HFFc6 (cell line): Measurements from ENCODE around the gene C2orf92. TPM values are rescaled to one million over a fixed set of nuclear protein-coding genes. Genes with fewer than 3 reads are reported as not detected.

Source experiments
- DNase-seq: peaks from one replicate; pipeline ENCODE4 v3.0.0-alpha.2; 2018
- H3K27ac Mint-ChIP-seq: 2 replicates; pipeline ENCODE4 v1.8.0; 2020; ENCODE audit warnings: mild to moderate bottlenecking, mixed read lengths
- H3K27me3 Mint-ChIP-seq: 2 replicates; pipeline ENCODE4 v1.8.0; 2021; ENCODE audit warnings: mild to moderate bottlenecking, moderate library complexity, mixed read lengths; ENCODE audit not compliant: insufficient read depth
- H3K36me3 Mint-ChIP-seq: 2 replicates; pipeline ENCODE4 v1.8.0; 2021; ENCODE audit warnings: low read depth, mixed read lengths
- H3K4me1 Mint-ChIP-seq: 2 replicates; pipeline ENCODE4 v1.8.0; 2020; ENCODE audit warnings: low read depth, mixed read lengths
- H3K4me3 Mint-ChIP-seq: 2 replicates; pipeline ENCODE4 v1.8.0; 2020; ENCODE audit warnings: mild to moderate bottlenecking, moderate library complexity, mixed read lengths
- H3K9me3 Mint-ChIP-seq: 2 replicates; pipeline ENCODE4 v1.8.0; 2020; ENCODE audit warnings: mild to moderate bottlenecking, mixed read lengths
- total RNA-seq, 6 experiments: library from RNA; stranded (reverse); fragmentation: NEBNext Ultra II Directional; extraction: Animal tissue kit (Norgen Biotek cat#: 25700); gene quantifications; 2 replicates in 1 of 6; 3 replicates in 5 of 6; pipeline ENCODE4 v1.2.3, GENCODE V29; 2021
- TF ChIP-seq, protein P1 (sequence below): fragments of 200-600 bp; sonication (generic); IDR thresholded peaks from 2 replicates; pipeline ENCODE4 v1.5.0; 2021; ENCODE audit warnings: antibody characterized with exemption, mild to moderate bottlenecking

C2orf92 gene
- total RNA-seq, 6 experiments from 2014 or later, result 0.88 to 2.6 (median 1.2) TPM

DNA sequence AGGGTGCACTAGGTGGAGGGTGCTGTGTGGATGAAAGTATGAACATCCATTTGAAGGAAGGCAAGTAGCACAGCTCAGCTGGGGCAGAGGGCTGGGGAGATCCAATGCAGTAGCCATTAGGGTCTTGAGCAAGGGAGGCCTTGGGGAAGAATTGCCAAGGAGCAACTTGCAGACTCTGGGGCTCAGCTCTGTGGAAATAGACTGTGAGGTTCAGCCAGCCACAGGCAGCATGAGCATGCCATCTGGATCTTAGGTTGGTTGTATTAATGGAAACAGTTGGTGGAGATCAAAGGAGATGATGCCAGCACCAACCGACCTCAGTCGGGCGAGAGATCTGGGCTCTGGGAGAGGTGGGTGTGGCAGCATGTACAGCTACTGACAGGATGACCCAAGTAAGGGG lies 49.4 kb downstream of the C2orf92 start:
- TF ChIP-seq, protein P1, sequence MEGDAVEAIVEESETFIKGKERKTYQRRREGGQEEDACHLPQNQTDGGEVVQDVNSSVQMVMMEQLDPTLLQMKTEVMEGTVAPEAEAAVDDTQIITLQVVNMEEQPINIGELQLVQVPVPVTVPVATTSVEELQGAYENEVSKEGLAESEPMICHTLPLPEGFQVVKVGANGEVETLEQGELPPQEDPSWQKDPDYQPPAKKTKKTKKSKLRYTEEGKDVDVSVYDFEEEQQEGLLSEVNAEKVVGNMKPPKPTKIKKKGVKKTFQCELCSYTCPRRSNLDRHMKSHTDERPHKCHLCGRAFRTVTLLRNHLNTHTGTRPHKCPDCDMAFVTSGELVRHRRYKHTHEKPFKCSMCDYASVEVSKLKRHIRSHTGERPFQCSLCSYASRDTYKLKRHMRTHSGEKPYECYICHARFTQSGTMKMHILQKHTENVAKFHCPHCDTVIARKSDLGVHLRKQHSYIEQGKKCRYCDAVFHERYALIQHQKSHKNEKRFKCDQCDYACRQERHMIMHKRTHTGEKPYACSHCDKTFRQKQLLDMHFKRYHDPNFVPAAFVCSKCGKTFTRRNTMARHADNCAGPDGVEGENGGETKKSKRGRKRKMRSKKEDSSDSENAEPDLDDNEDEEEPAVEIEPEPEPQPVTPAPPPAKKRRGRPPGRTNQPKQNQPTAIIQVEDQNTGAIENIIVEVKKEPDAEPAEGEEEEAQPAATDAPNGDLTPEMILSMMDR, result no peak
- Mint-ChIP-seq H3K9me3 (no peaks in the 10 kb centered on the region), H3K4me1 (no peaks in the 10 kb centered on the region), H3K27me3 (peaks cover 20% of the 10 kb centered on the region), H3K27ac (no peak overlapping the region), H3K4me3 (no peak overlapping the region), H3K36me3 (no peaks in the 10 kb centered on the region)
- DNase-seq, result no peak

DNA sequence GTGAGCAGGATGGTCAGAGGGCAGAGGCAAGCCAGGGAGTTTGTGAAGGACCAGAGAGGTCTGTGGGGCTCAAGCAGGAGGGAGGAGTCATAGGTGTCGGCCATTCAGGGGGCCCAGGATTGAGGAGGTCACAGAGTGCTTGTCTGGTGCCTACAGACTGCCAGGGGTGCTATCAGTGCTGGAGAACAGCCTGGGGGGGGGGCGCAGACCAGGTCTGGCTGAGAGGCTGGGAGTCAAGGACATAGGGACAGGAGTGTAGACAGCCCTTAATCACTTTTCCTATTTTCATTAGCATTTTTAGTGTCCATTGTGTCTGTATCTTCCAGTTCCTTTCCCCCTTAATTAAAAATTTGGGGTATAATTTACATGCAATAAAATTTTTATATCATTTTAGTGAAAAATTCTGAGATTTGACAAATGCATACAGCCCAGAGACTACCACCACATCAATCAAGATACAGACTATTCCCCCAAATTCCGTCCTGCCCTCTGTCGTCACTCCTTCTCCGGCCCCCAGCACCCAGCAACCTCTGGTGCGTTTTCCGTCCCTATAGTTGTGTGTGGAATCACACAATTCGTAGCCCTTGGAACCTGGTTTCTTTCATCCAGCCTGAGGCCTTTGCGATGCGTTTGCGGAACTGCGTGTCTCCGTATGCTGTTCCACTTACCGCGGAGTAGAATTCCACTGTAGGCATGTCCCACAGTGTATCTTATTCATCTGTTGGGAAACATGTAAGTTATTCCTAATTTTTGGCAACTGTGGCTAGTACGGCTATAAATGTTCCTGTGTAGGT lies 50.0 kb downstream of the C2orf92 start:
- Mint-ChIP-seq H3K4me3 (no peak overlapping the region), H3K36me3 (no peaks in the 10 kb centered on the region), H3K9me3 (no peaks in the 10 kb centered on the region), H3K4me1 (no peaks in the 10 kb centered on the region), H3K27me3 (peaks cover 20% of the 10 kb centered on the region), H3K27ac (no peak overlapping the region)
- TF ChIP-seq, protein P1, result no peak
- DNase-seq, result no peak

DNA sequence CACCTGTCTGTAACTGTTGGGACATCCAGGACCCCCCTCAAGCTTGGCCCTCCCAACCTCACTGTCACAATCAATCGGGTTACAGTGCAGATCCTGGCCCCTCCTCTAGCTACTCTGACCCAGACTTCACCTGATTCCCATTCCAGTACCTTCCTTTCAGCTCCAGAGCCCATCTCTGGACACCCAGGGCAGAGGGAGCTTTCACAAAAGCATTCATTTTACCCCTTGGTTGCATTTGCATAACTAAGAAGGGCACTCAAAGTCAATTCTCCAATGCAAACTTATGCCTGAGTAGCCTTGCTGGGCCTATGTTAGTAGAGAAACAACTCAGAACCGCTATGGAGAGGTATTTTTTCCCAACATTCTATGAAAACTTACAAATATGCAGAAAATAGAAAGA lies 51.2 kb downstream of the C2orf92 start:
- H3K27me3 Mint-ChIP-seq, result peaks cover 18% of the 10 kb centered on the region
- H3K27ac Mint-ChIP-seq, result no peak overlapping the region
- TF ChIP-seq, protein P1, result no peak
- no peaks in the 10 kb centered on the region for H3K4me1 Mint-ChIP-seq
- H3K36me3 Mint-ChIP-seq, result no peaks in the 10 kb centered on the region
- no peak for DNase-seq
- H3K9me3 Mint-ChIP-seq, result no peaks in the 10 kb centered on the region
- no peak overlapping the region for H3K4me3 Mint-ChIP-seq

DNA sequence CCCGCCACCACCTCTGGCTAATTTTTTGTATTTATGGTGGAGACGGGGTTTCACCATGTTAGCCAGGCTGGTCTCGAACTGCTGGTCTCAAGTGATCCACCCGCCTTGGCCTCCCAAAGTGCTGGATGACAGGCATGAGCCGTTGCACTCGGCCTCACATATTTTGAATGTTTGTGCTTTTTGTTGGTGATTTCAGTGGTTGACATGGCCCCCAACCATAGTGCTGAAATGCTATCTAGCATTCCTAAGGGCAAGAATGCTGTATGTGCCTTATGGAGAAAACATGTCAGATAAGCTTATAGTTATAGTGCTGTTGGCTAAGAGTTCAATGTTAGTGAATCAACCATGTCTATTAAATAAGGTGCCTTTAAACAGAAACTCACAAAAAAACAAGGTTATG lies 52.7 kb downstream of the C2orf92 start:
- Mint-ChIP-seq H3K9me3 (no peaks in the 10 kb centered on the region), H3K36me3 (peaks cover 4% of the 10 kb centered on the region; the same call in 1 of the 2 replicates), H3K27ac (no peak overlapping the region), H3K27me3 (peaks cover 15% of the 10 kb centered on the region), H3K4me3 (no peak overlapping the region), H3K4me1 (no peaks in the 10 kb centered on the region)
- DNase-seq, result no peak
- TF ChIP-seq, protein P1, result no peak

DNA sequence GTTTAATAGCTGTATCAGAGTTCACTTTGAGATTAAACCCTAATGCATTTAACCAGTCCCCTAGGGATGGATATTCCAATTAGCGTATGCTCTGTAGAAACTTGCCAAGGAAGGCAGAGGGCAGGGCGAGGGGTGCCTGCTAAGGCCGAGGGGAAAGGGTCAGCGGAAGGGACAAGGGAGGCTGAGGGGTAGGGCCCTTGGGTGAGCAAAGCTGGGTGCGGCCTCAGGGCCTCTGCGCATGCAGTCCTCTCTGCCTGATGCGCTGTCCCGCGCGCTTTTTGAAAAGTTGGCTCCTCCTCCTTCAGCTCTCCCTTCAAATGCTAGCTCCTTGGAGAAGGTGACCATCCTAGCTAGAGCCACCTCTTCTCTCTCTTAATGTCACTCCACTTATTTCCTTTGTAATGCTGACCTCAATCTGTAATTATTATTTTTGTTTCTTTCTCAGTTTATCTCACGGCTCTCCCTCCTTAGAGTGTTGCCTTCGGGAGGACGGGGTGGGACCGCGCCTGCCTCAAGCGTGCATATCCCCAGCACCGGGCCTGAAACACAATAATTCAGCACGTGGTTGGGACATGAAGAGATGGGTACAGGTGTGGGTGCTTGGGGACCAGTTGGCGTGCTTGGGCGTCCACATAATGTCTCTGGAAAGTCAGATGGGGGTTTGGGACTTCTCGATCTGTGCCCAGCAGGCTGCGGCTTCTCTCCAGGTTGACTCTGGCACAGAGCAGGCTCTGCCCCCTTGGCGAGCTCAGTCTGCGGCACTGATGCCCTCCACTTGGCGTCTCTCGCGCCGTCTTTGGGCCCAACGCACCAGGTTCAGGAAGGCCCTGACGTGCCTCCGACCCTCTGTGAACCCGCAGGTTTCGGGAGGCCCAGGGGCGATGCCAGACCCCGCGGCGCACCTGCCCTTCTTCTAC lies 53.9 kb downstream of the C2orf92 start:
- Mint-ChIP-seq H3K4me1 (no peaks in the 10 kb centered on the region), H3K27ac (no peak overlapping the region), H3K9me3 (0 out of 2 replicates have a peak, but pooled peaks cover 4% of the 10 kb centered on the region), H3K27me3 (peaks cover 18% of the 10 kb centered on the region), H3K36me3 (peaks cover 4% of the 10 kb centered on the region; the same call in 1 of the 2 replicates), H3K4me3 (no peak overlapping the region)
- DNase-seq, result no peak
- TF ChIP-seq, protein P1, result no peak
